Raji (cell line): ENCODE results near the gene KCNT1.

Experiments used
- POLR2A ChIP-seq: IDR thresholded peaks from 2 replicates; pipeline ENCODE4 v1.6.1; 2011; ENCODE audit warnings: low read depth, low read length, control low read depth; ENCODE audit not compliant: insufficient read depth

KCNT1 gene

DNA sequence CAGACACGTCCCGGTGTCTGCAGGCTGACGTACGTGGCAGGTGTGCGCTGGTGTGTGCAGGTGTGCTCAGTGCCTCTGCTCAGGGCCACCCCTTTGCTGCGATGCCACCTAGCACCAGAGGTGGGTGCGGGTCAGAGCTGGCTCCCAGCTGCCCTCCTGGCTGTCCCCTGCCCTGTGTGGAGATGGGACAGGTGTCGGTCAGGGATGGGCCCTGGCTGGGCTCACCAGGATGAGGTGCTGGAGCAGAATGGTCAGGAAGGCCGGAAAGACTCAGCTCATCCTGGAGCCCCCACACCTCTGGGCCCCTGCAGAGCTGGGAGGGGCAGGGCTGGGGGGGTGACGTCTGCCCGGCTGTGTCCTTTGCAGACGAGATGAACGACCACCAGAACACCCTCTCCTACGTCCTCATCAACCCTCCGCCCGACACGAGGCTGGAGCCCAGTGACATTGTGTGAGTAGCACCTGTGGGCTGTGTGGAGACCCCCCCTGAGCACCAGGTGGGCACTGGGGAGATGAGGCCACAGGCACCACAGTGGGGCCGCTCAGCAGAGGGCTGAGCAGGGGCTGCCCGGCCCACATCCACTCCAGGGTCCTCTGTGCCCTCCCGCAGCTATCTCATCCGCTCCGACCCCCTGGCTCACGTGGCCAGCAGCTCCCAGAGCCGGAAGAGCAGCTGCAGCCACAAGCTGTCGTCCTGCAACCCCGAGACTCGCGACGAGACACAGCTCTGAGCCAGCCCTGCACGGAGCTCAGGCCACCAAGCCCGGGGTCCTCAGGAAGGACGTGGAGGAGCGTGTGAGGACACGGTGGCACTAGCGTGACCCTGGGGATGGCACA is 89.7 kb downstream of the KCNT1 start:
- no peak for TF ChIP-seq POLR2A

DNA sequence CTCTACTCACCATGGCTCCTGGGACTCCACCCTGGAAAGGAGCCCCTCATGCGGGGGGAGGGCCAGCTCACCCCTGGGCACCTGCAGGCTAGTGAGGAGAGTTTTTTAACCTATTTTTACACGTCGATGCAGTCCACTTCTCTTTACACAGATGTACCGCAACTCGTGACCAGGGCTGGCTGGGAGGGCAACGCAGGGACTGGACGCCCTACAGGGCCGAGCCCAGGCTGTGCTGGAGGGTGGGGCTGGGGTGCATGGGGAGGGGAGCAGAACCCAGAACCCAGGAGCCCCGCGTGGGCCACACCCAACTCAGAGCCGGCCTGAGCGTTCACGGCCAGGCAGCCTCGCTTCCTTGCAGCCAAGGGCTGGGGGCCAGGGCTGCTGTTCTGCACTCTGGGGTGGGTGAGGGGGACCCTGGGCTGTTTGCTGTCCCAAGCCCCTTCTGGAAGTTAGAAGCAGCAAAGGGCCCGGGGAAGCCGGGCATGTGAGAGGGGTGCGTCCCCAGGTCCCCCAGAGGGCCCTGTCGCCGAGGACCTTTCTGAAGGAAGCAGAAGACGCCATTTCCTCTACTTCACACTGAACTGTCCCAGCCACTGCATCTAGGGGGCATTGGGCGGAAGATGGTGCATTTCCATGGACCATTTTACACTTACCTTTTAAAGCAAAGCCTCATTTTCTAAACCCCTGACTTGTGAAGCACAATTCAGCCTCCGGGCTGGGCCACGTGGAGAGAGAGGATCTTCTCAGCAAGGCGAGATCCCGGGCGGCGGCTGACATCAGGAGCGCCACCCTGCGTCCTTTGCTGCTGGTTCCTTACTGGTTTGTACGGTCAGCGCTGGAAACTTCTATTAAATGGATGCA is 90.5 kb downstream of the KCNT1 start:
- TF ChIP-seq POLR2A, result no peak

DNA sequence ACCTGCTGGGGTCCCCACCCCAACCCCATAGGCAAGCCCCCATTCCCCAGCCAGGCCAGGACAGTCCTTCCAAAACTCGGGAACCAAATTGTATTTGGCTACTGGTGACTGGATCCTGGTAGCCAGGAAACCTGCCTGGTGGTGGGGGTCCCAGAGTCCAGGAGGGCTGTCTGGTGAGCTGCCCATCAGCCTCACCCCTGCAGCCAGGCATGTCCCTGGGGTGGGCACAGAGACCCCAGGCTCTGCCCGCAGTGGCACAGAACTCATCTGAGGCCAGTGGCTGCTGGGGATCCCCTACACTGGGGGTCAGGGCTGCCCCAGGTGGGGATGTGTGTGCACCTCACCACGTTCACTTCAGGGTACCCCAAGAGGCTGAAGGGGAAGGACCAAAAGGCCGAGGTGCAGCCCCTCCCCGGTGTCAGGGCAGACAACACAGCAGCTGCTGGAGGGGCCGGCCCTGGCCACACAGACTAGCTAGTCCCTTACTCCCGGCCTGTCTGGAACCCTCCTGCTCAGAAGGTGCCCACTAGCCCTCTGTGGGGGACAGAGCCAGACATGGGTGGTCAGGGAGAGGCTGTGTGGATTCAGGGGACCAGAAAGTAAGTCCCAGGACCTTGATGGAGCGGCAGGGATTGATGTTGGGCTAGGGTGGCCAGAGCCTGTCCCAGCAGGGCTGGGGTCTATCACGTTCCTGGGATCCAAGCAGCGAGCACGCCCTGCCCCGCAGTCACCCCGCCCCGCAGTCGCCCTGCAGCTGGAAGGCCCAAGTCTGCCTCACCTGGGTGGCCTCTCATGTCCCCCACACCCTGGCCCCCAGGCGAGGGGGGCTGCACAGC is 91.5 kb downstream of the KCNT1 start:
- no peak for TF ChIP-seq POLR2A

DNA sequence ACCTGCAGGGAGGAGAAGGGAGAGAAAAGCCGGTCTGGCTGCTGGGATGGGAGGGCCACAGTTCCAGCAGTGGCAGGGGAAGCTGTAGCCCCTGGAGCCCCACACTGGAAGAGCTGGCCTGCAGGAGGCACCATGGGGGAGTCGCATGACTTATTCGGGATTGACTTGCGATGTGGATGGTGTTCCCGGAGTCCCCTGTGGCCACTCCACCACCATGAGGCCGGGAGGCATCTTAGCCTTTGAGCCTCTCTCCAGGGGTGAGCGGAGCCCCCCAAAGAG is 92.0 kb downstream of the KCNT1 start:
- TF ChIP-seq POLR2A, result no peak

DNA sequence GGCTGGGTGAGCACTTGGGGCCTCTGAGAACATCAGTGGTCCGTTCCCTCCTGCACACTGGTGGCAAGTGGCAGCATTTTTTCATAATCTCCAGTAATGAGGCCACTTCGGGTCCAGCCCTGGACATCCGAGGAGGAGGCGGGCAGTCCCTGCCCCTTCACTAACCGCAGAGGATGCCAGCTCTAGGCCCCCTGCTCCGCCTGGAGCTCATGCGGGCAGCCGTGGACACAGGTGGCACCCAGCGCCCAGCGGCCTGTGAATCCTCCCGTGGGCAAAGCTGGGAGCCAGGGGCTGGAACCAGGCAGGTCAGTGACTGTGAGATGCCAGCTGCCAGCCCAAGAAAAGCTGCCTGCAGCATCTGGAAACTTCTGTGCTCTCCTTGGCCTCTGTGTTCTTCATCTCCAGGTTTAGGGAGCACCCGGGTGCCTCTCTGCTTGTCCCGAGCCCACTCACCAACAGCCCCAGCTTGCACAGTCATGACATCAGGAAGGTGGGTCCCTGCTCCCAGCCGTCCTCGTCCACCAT is 92.4 kb downstream of the KCNT1 start:
- no peak for TF ChIP-seq POLR2A

DNA sequence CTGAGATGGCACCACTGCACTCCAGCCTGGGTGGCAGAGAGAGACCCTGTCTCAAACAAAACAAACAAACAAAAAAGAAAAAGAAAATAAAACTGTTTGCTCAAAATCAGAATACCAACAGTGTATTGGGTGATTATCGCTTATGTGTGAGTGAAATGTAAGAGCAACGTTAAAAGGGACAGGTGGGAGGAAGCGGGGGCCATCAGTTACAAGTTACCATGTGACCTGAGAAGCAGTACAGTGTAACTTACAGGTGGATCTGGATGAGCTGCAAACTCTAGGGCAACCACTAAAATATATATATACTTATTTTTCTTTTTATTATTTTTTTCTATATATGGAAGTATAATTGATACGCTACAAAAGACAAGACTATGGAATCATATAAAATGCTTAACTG is 93.4 kb downstream of the KCNT1 start:
- no peak for TF ChIP-seq POLR2A

DNA sequence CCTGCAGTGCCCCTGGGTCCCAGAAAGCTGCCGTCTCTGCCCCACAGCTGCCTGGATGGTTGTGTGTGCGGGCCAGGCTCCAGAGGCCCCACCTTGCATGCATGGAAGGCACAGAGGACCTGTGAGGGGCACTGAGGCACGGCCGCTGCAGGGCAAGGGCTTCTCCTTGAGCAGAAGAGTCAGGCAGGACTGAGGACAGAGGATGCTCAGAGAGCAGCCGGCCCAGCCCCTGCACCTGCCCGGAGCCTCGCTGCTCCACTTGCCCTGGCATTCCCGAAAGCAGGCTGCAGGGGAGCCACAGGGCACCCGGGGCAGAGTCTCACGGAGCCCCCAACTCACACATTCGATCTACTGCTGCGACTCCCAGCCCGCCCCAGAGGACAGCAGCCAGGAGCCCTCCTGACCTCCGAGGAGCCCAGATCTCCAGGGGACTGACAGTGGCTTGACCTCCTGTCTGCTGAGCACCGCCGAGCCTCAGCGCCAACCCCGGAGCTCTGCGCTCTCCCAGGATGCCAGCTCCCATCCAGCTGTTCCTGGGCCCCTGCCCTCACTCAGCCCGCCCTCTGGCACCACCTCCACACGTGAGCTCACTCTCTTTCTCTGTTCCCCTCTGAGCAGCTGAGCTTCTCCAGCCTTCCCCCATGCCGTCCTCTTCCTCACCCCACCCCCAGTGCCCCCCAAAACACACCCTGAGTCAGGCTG is 95.0 kb downstream of the KCNT1 start:
- TF ChIP-seq POLR2A, result no peak

DNA sequence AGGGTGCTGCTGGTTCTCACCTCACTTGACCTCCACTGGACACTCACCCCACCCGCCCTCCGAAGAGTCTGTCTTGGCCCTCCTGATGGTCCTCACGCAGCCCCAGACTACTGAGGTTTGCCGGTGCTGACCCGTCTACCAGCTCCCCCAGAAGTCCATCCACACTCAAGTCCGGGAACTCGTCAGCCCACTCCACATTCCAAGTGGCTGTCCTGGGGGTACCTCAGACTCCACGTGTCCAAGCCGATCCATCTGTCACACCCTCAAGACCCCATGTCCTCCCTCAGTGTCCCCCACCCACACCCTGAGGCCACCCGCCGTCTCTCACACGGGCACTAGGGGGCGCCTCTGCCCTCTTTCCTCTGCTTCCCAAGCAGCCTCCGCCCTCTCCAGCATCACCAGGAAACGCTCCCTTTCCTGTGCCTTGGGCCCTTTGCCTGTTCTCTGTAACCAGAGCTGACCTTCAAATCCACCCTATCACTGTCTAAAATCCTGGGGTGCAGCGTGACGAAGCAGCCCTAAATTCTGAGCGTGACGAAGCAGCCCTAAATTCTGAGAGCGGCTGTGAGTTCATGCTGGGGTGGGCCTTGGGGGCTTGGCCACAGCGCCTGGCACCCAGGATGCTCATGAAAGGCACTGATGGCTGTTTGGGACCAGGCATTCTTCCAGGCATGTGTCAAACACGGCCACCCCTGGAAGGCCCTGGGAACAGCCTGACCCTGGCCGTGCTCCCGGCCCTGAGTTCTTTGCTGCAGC is 95.7 kb downstream of the KCNT1 start:
- TF ChIP-seq POLR2A, result no peak

DNA sequence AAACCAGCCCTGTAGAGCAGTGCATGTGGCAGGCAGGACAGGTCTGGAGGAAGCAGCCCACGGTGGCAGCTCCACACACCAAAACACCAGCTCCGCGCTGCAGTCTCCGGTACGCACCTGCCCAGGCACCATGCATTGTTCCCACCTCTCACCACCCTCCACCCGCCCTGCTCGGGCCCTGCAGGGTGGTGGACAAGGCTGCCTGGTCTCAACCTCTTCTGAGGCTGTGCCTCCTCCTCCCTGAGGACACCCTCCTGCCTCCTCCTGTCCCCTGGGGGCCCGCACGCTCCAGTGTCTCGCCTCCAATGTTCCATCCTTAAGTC is 96.2 kb downstream of the KCNT1 start:
- no peak for TF ChIP-seq POLR2A

DNA sequence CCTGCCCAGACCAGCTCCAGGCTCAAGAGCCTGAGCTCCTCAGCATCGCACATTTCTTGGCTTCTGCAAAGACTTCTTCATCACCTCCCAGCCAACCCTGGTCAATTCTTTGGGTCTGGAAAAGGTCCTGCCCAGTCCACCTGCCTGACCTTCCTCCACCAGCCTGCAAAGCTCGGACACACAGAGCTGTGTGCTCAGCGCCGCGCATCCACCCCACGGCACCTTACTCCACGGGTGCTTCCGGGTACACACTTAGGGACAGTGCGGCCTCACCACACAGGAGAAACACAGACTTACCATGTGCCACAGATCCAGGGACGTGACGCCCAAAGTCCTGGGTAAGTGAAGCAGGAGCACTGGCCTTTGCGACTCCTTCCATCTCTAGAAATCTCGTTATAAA is 97.3 kb downstream of the KCNT1 start:
- TF ChIP-seq POLR2A, result no peak

DNA sequence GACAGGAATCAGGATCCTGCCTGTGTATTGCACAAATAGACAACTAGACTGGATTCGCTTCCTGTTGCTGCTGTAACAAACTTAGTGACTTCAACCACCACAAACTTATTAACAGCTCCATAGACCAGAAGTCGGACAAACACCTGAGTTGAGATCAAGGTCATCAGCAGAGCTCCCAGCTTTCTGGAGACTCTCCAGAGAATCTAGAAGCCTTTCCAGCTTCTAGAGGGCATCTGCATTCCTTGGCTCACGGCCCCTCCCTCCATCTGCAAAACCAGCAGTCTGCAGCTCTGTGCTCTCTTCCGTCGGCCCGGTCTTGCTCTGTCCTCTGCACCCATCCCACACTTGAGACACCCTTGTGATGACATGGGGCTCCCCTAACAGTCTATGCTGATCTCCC is 99.1 kb downstream of the KCNT1 start:
- no peak for TF ChIP-seq POLR2A

DNA sequence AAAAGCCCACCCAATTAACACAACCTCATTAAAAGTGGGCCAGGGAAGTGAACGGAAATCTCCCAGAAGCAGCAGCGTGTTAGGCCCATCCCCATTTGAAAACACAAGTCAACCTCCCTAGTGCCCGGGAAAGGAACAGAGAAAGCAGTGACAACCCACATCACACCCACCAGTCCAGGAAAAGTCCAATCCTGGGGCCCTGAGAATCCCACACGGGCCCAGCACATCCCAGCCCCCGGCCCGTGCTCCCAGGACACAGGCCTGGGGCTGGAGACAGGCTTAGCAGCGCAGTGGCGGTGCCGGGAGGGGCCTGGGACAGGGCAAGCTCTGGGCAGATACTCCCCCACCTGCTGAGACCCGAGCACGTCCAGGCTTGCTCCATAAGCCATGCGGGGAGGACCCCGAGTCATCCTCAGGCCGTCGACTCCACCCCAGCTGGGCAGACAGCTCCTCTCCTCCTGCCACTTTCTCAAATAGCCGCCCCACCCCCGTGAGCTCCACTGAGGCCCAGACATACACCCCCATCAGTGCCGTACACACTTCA is 101.0 kb downstream of the KCNT1 start:
- no peak for TF ChIP-seq POLR2A

DNA sequence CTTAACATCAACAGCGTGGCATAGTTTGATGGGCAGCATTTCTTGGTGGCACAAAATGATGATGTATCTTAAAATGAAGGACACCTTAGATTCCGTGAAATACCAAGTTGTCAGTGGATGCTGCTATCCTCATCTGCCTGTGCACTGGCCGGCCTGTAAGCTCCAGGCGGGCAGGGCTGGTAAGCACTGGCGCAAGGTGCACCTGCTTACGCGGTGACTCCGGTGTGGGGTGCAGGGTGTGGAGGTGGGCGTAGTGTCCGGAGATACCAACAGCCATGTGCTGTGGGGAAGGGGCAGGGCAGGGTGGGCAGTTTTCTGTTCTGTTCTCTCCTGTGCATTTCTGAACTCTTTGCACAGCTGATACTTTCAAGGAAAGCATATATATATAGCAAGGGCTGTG is 101.5 kb downstream of the KCNT1 start:
- TF ChIP-seq POLR2A, result no peak

DNA sequence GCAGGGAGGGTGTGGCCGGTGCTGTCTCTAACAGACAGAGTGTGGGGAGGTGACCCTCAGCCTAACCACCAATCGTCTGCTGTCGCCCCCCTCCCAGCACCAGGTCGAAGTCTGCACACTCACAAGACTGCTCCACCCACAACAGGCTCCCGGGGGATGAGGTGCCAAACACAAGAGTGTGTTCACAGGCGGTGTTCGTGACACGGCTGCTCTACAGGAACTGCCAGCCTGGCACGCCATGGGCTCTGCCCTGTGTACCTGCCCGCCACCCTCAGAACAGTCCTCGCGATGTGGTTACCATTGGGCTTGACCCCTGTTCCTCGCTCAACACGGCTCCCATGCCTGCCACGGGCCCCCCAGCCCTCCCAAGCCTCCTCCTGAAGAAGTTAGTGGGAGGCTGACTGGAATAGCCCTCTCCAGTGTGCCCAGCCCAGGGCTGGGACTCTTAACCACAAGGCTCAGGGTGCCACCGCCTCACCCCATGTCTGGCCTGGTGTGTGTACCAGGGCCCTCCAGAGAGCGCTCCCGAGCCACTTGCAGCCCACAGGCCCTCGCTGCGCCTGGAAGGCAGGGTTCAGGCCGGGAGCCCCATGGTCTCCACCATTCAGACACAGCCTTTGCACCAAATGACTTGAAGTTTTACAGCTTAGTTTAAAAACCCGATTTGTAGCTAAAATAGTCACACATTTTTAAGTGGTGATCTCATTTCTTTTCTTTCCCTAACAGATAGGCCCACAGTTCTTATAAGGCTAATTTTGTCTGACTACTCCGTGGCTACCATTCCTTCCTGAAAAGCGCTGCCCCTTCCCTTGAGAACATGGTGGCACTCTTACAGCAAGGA is 102.8 kb downstream of the KCNT1 start:
- TF ChIP-seq POLR2A, result no peak
